ENCODE measurements around the gene REC114.
"Not testable (repeated sequence)": the region's sequence is repeated elsewhere in the genome, so short reads cannot be mapped to it uniquely, and the experiment has no call there.

Gene REC114

GRCh38 chr15:73438651-73439050, 4.3 kb upstream of the REC114 start:
- Mint-ChIP-seq H3K4me1 (no peaks in the 10 kb centered on the region), H3K9me3 (no peaks in the 10 kb centered on the region), H3K27ac (no peak overlapping the region), H3K4me3 (no peak overlapping the region), H3K36me3 (no peaks in the 10 kb centered on the region)
- no peak for DNase-seq (ENCODE audit: low spot score in 2 of 2)
- no peak for ATAC-seq

- ATAC-seq: no peak
Measured at GRCh38 chr15:73440571-73440970, 2.4 kb upstream of the REC114 start.

GRCh38 chr15:73442421-73442820, 543 bp upstream of the REC114 start:
- H3K9me3 Mint-ChIP-seq: peaks cover 5% of the 10 kb centered on the region
- ATAC-seq: no peak
- no peak overlapping the region for H3K4me3 Mint-ChIP-seq
- no peaks in the 10 kb centered on the region for H3K36me3 Mint-ChIP-seq
- no peak overlapping the region for H3K27ac Mint-ChIP-seq
- peaks cover 7% of the 10 kb centered on the region for H3K4me1 Mint-ChIP-seq
- no peak for DNase-seq (ENCODE audit: low spot score in 2 of 2)

More at GRCh38 chr15:73440571-73440970, 2.4 kb upstream of the REC114 start:
- Mint-ChIP-seq H3K4me1 (no peaks in the 10 kb centered on the region), H3K36me3 (no peaks in the 10 kb centered on the region), H3K9me3 (no peaks in the 10 kb centered on the region), H3K27ac (no peak overlapping the region), H3K4me3 (no peak overlapping the region)
- no peak for DNase-seq (ENCODE audit: low spot score in 2 of 2)

GRCh38 chr15:73447471-73447870, 4.5 kb downstream of the REC114 start:
- not testable (repeated sequence) for H3K36me3 Mint-ChIP-seq; H3K4me3 Mint-ChIP-seq; ATAC-seq; DNase-seq (ENCODE audit: low spot score in 2 of 2)
- H3K27ac Mint-ChIP-seq: peak overlapping the region; percentile 53
- peaks cover 15% of the 10 kb centered on the region for H3K4me1 Mint-ChIP-seq
- H3K9me3 Mint-ChIP-seq: peaks cover 19% of the 10 kb centered on the region

GRCh38 chr15:73448158-73448758, 5.3 kb downstream of the REC114 start:
- not testable (repeated sequence) for DNase-seq (ENCODE audit: low spot score in 2 of 2); H3K36me3 Mint-ChIP-seq; H3K4me3 Mint-ChIP-seq; ATAC-seq
- peak overlapping the region; percentile 53 for H3K27ac Mint-ChIP-seq
- peaks cover 15% of the 10 kb centered on the region for H3K4me1 Mint-ChIP-seq
- H3K9me3 Mint-ChIP-seq: peaks cover 20% of the 10 kb centered on the region

GRCh38 chr15:73449980-73450379, 7.0 kb downstream of the REC114 start:
- not testable (repeated sequence) for ATAC-seq; H3K27ac Mint-ChIP-seq; H3K36me3 Mint-ChIP-seq; H3K4me3 Mint-ChIP-seq; DNase-seq (ENCODE audit: low spot score in 2 of 2)
- H3K4me1 Mint-ChIP-seq: peaks cover 15% of the 10 kb centered on the region
- H3K9me3 Mint-ChIP-seq: peaks cover 21% of the 10 kb centered on the region

GRCh38 chr15:73454096-73454495, 11.1 kb downstream of the REC114 start:
- no peaks in the 10 kb centered on the region for H3K4me1 Mint-ChIP-seq
- peaks cover 16% of the 10 kb centered on the region for H3K9me3 Mint-ChIP-seq
- H3K4me3 Mint-ChIP-seq: no peak overlapping the region
- no peaks in the 10 kb centered on the region for H3K36me3 Mint-ChIP-seq
- H3K27ac Mint-ChIP-seq: no peak overlapping the region
- DNase-seq (ENCODE audit: low spot score in 2 of 2) (no peak), ATAC-seq (no peak)

- H3K4me1 Mint-ChIP-seq: no peaks in the 10 kb centered on the region
Measured at GRCh38 chr15:73455876-73456275, 12.9 kb downstream of the REC114 start.

GRCh38 chr15:73457334-73457733, 14.4 kb downstream of the REC114 start:
- H3K4me1 Mint-ChIP-seq: no peaks in the 10 kb centered on the region
- H3K36me3 Mint-ChIP-seq: no peaks in the 10 kb centered on the region
- no peak overlapping the region for H3K4me3 Mint-ChIP-seq
- H3K27ac Mint-ChIP-seq: no peak overlapping the region
- H3K9me3 Mint-ChIP-seq: peaks cover 2% of the 10 kb centered on the region
- ATAC-seq (no peak), DNase-seq (ENCODE audit: low spot score in 2 of 2) (no peak)

More at GRCh38 chr15:73455876-73456275, 12.9 kb downstream of the REC114 start:
- ATAC-seq: no peak
- H3K36me3 Mint-ChIP-seq: no peaks in the 10 kb centered on the region
- H3K27ac Mint-ChIP-seq: no peak overlapping the region
- H3K9me3 Mint-ChIP-seq: peaks cover 7% of the 10 kb centered on the region
- H3K4me3 Mint-ChIP-seq: no peak overlapping the region
- DNase-seq (ENCODE audit: low spot score in 2 of 2): no peak

- Mint-ChIP-seq H3K4me1 (no peaks in the 10 kb centered on the region), H3K4me3 (no peak overlapping the region), H3K27ac (no peak overlapping the region), H3K9me3 (no peaks in the 10 kb centered on the region), H3K36me3 (no peaks in the 10 kb centered on the region)
- DNase-seq (ENCODE audit: low spot score in 2 of 2) (no peak), ATAC-seq (no peak)
Measured at GRCh38 chr15:73460662-73461061, 17.7 kb downstream of the REC114 start.

GRCh38 chr15:73464602-73465001, 21.6 kb downstream of the REC114 start:
- no peak for ATAC-seq
- H3K27ac Mint-ChIP-seq: no peak overlapping the region
- no peaks in the 10 kb centered on the region for H3K4me1 Mint-ChIP-seq
- no peak overlapping the region for H3K4me3 Mint-ChIP-seq
- no peaks in the 10 kb centered on the region for H3K36me3 Mint-ChIP-seq
- DNase-seq (ENCODE audit: low spot score in 2 of 2): no peak
- H3K9me3 Mint-ChIP-seq: no peaks in the 10 kb centered on the region

- no peaks in the 10 kb centered on the region for H3K4me1 Mint-ChIP-seq
- H3K27ac Mint-ChIP-seq: no peak overlapping the region
- ATAC-seq (no peak), DNase-seq (ENCODE audit: low spot score in 2 of 2) (no peak)
- H3K36me3 Mint-ChIP-seq: no peaks in the 10 kb centered on the region
- no peak overlapping the region for H3K4me3 Mint-ChIP-seq
- no peaks in the 10 kb centered on the region for H3K9me3 Mint-ChIP-seq
Measured at GRCh38 chr15:73467758-73468157, 24.8 kb downstream of the REC114 start.

- H3K4me3 Mint-ChIP-seq: no peak overlapping the region
- no peak for ATAC-seq
- no peak overlapping the region for H3K27ac Mint-ChIP-seq
- H3K4me1 Mint-ChIP-seq: no peaks in the 10 kb centered on the region
- DNase-seq (ENCODE audit: low spot score in 2 of 2): no peak
- no peaks in the 10 kb centered on the region for H3K36me3 Mint-ChIP-seq
- H3K9me3 Mint-ChIP-seq: no peaks in the 10 kb centered on the region
Measured at GRCh38 chr15:73474785-73475184, 31.8 kb downstream of the REC114 start.

GRCh38 chr15:73476704-73477216, 33.8 kb downstream of the REC114 start:
- no peak overlapping the region for H3K4me3 Mint-ChIP-seq
- DNase-seq (ENCODE audit: low spot score in 2 of 2) (no peak), ATAC-seq (no peak)
- H3K27ac Mint-ChIP-seq: no peak overlapping the region
- no peaks in the 10 kb centered on the region for H3K4me1 Mint-ChIP-seq
- H3K36me3 Mint-ChIP-seq: no peaks in the 10 kb centered on the region
- no peaks in the 10 kb centered on the region for H3K9me3 Mint-ChIP-seq

GRCh38 chr15:73480050-73480449, 37.1 kb downstream of the REC114 start:
- Mint-ChIP-seq H3K9me3 (no peaks in the 10 kb centered on the region), H3K27ac (no peak overlapping the region), H3K4me1 (no peaks in the 10 kb centered on the region), H3K4me3 (no peak overlapping the region), H3K36me3 (no peaks in the 10 kb centered on the region)
- ATAC-seq (no peak), DNase-seq (ENCODE audit: low spot score in 2 of 2) (no peak)

GRCh38 chr15:73482166-73482565, 39.2 kb downstream of the REC114 start:
- no peak overlapping the region for H3K4me3 Mint-ChIP-seq
- ATAC-seq: no peak
- no peak overlapping the region for H3K27ac Mint-ChIP-seq
- H3K36me3 Mint-ChIP-seq: no peaks in the 10 kb centered on the region
- no peaks in the 10 kb centered on the region for H3K9me3 Mint-ChIP-seq
- no peak for DNase-seq (ENCODE audit: low spot score in 2 of 2)
- no peaks in the 10 kb centered on the region for H3K4me1 Mint-ChIP-seq

Measured in stimulated activated effector memory CD8-positive, alpha-beta T cell treated with anti-CD3 and anti-CD28 coated beads, Interleukin-12 subunit alpha, Interleukin-12 subunit beta, amount 100 ng/mL, for 72 hours (primary cell).